ENCODE results near the gene IL5RA. TPM values are rescaled to one million over a fixed set of nuclear protein-coding genes. Genes with fewer than 3 reads are reported as not detected.
A peak's percentile ranks its signal among the peaks of the same experiment; 100 is the strongest.

IL5RA gene, protein sequence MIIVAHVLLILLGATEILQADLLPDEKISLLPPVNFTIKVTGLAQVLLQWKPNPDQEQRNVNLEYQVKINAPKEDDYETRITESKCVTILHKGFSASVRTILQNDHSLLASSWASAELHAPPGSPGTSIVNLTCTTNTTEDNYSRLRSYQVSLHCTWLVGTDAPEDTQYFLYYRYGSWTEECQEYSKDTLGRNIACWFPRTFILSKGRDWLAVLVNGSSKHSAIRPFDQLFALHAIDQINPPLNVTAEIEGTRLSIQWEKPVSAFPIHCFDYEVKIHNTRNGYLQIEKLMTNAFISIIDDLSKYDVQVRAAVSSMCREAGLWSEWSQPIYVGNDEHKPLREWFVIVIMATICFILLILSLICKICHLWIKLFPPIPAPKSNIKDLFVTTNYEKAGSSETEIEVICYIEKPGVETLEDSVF
- total RNA-seq (1 to 10 TPM in 5 of 7 donors, under 1 TPM in 2; 0.40 to 3.2 (median 1.9) TPM), polyA plus RNA-seq (under 1 TPM; 0.06 to 0.65 (median 0.58) TPM)
- long read RNA-seq, donor 1 = 0 reads
- long read RNA-seq, donor 2 = 0 reads

DNA sequence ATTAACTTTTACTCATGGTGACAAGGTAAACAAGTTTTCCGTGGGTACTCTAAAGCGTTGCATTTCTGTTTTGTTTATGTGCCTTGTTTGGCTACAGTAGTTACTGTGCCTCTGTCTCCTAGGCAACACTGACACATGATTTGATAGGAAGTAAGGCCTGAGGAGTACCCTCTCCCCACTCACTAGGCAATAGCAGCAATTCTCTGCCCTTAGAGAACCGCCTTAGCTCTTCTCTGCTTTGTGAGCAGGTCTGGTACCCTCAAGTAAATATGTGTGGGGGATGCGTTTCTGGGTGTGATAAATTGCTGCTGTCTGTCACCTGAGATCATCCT is at the start of gene IL5RA:
IL5RA (minus strand) TSS at position 76 of the 332 bp plus-strand sequence. CDS start 5,390 bp downstream, outside the sequence.
- intact Hi-C loops (cut with DNase I; ENCODE audit: low total_unique reads) = no loop called here
- Histone ChIP-seq H3K27me3 (replicated peaks in 1 of 7) (no peaks in the 10 kb centered on the region), H3K36me3 (no peaks in the 10 kb centered on the region), H3K4me3 (peak within 1 kb of the TSS in 3 of 8 donors; percentile 2 to 51 (median 8)), H3K27ac (peak within 1 kb of the TSS in 3 of 8 donors; percentile 22 to 49 (median 32)), H3K4me1 (peaks cover 0 to 11% (median 2%) of the 10 kb centered on the region in 6 donors), H3K9me3 (no peaks in the 10 kb centered on the region)
- TF ChIP-seq, protein P1, sequence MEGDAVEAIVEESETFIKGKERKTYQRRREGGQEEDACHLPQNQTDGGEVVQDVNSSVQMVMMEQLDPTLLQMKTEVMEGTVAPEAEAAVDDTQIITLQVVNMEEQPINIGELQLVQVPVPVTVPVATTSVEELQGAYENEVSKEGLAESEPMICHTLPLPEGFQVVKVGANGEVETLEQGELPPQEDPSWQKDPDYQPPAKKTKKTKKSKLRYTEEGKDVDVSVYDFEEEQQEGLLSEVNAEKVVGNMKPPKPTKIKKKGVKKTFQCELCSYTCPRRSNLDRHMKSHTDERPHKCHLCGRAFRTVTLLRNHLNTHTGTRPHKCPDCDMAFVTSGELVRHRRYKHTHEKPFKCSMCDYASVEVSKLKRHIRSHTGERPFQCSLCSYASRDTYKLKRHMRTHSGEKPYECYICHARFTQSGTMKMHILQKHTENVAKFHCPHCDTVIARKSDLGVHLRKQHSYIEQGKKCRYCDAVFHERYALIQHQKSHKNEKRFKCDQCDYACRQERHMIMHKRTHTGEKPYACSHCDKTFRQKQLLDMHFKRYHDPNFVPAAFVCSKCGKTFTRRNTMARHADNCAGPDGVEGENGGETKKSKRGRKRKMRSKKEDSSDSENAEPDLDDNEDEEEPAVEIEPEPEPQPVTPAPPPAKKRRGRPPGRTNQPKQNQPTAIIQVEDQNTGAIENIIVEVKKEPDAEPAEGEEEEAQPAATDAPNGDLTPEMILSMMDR (IDR thresholded peaks at IDR 0.05 in 8 of 11, conservative IDR thresholded peaks at IDR 0.05 in 3 of 11) = no peak
- TF ChIP-seq POLR2AphosphoS5 (IDR thresholded peaks at IDR 0.05) (no peak), POLR2A (IDR thresholded peaks at IDR 0.05) (no peak)
- no peak for DNase-seq
- WGBS, 5 donors = 48 to 74% (median 64%) methylated on average over 4 of the region's 4 CpGs

DNA sequence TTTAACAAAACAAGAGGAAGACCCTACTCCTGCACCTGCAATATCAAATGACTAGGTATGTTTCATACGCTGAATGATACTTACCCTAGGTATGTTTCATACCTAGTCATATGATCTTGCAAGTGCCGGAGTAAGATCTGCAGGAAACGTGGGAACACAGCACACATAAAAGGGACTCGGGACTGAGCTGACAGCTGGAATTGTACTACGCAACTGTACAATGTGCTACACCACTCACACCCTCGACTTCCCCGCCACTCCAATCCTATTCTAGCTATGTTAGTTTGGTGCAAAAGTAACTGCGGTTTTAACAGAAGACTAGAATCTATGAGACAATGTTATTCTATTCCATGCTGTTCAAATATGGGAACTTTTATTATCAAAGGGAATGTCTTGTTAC is 47.3 kb upstream of the IL5RA start:
- no peak overlapping the region for H3K4me3 ChIP-seq
- WGBS, 5 donors = 92 to 96% (median 93%) methylated on average over 8 of the region's 8 CpGs
- intact Hi-C loops (cut with DNase I; ENCODE audit: low total_unique reads) = no loop called here
- no peaks in the 10 kb centered on the region for H3K27me3 ChIP-seq (replicated peaks in 1 of 7)
- no peaks in the 10 kb centered on the region for H3K9me3 ChIP-seq
- peaks cover 0 to 21% (median 13%) of the 10 kb centered on the region in 6 donors for H3K4me1 ChIP-seq
- DNase-seq = no peak
- TF ChIP-seq, protein P1 (IDR thresholded peaks at IDR 0.05 in 8 of 11, conservative IDR thresholded peaks at IDR 0.05 in 3 of 11) = no peak
- no peak for TF ChIP-seq POLR2A (IDR thresholded peaks at IDR 0.05)
- TF ChIP-seq POLR2AphosphoS5 (IDR thresholded peaks at IDR 0.05) = no peak
- H3K27ac ChIP-seq = no peak overlapping the region
- H3K36me3 ChIP-seq = peaks cover 0 to 100% (median 75%) of the 10 kb centered on the region in 6 donors

DNA sequence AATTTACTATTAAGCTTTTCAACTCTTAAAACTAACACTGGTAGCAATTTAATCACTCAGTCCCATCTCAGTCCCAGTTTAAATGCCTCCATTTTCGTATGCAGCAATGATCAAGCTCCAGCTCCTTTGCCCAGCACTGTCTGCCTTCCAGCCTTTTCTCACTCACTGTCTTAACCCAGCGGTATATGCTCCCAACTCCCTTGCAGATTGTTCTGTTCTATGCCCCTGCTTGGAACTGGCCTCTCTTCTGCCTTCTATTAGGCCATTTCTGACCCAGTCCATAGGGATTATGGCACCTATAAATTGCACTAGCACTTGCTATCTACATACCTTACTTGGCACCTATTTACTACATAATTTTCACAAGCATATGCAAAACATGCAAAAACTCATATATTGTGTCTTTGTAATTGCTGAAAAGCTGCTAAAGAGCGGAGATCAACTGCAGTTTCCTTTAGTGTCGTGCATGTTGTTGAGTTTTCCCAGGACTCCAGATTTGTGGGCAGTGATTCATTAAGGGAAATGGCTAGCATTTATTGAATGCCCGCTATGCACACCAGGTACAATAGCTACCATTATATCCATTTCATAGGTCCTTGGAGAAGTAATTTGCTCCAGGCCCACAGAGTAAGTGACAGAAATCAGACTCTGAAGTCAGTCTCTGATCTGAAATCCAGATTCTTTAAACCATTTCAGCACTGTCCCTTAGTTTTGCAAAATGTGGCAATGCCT is 44.9 kb upstream of the IL5RA start:
- no peaks in the 10 kb centered on the region for H3K27me3 ChIP-seq (replicated peaks in 1 of 7)
- H3K9me3 ChIP-seq = no peaks in the 10 kb centered on the region
- peaks cover 0 to 21% (median 12%) of the 10 kb centered on the region in 6 donors for H3K4me1 ChIP-seq
- H3K27ac ChIP-seq = peak overlapping the region in 2 of 8 donors; percentile 2 to 31
- intact Hi-C loops (cut with DNase I; ENCODE audit: low total_unique reads) = no loop called here
- peak in 1 of 3 donors; percentile 31 for TF ChIP-seq POLR2AphosphoS5 (IDR thresholded peaks at IDR 0.05)
- TF ChIP-seq POLR2A (IDR thresholded peaks at IDR 0.05) = no peak
- no peak overlapping the region for H3K4me3 ChIP-seq
- DNase-seq = no peak
- peaks cover 0 to 100% (median 87%) of the 10 kb centered on the region in 6 donors for H3K36me3 ChIP-seq
- WGBS, 5 donors = 90 to 95% (median 92%) methylated on average over 5 of the region's 5 CpGs

DNA sequence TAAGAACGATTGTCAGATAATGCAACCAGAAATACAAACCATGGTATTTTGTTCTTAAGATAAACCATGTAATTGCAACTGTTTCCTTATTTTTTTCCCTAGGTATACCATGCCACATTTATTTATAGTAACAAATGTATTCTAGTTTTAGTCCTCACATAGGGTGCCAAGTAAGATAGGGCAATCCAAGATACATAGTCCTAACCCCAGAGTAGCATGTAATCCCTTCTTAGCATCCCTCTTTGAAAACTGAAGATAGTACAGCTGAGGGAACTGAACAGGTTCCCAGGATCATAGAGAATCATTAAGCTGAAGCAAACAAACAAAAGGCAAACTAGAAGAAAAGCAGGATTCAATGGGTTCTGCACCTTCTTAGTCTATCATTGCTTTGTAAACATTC is 41.3 kb upstream of the IL5RA start:
- TF ChIP-seq POLR2AphosphoS5 (IDR thresholded peaks at IDR 0.05) (no peak), POLR2A (IDR thresholded peaks at IDR 0.05) (no peak)
- TF ChIP-seq, protein P1 (IDR thresholded peaks at IDR 0.05 in 8 of 11, conservative IDR thresholded peaks at IDR 0.05 in 3 of 11) = no peak

More for the DNA sequence above, 41.3 kb upstream of the IL5RA start:
- no peak for DNase-seq
- H3K9me3 ChIP-seq = no peaks in the 10 kb centered on the region
- H3K4me3 ChIP-seq = no peak overlapping the region
- H3K27me3 ChIP-seq (replicated peaks in 1 of 7) = no peaks in the 10 kb centered on the region
- WGBS, 5 donors = 87 to 92% (median 91%) methylated on average over 1 of the region's 1 CpG
- no peak overlapping the region for H3K27ac ChIP-seq
- peaks cover 0 to 42% (median 16%) of the 10 kb centered on the region in 6 donors for H3K4me1 ChIP-seq
- intact Hi-C loops (cut with DNase I; ENCODE audit: low total_unique reads) = no loop called here
- H3K36me3 ChIP-seq = peaks cover 0 to 100% (median 93%) of the 10 kb centered on the region in 6 donors

Measured in spleen (tissue), 13 donors.